Measurements from ENCODE around the gene EXOC4.
"Not testable (repeated sequence)": the region's sequence is repeated elsewhere in the genome, so short reads cannot be mapped to it uniquely, and the experiment has no call there.

EXOC4 gene

GRCh38 chr7:133315332-133316040 is 62.6 kb downstream of the EXOC4 start:
- no peak for DNase-seq (ENCODE audit: low read depth in 2 of 2)

GRCh38 chr7:133319842-133320241 is 67.0 kb downstream of the EXOC4 start:
- no peak for DNase-seq (ENCODE audit: low read depth in 2 of 2)

GRCh38 chr7:133320891-133321290 is 68.0 kb downstream of the EXOC4 start:
- DNase-seq (ENCODE audit: low read depth in 2 of 2): no peak

- DNase-seq (ENCODE audit: low read depth in 2 of 2): not testable (repeated sequence)
Observed at GRCh38 chr7:133321366-133321765, 68.5 kb downstream of the EXOC4 start.

- DNase-seq (ENCODE audit: low read depth in 2 of 2): not testable (repeated sequence)
Observed at GRCh38 chr7:133326745-133327144, 73.9 kb downstream of the EXOC4 start.

- DNase-seq (ENCODE audit: low read depth in 2 of 2): not testable (repeated sequence)
Observed at GRCh38 chr7:133328021-133328420, 75.1 kb downstream of the EXOC4 start.

- DNase-seq (ENCODE audit: low read depth in 2 of 2): no peak
Observed at GRCh38 chr7:133330085-133330484, 77.2 kb downstream of the EXOC4 start.

GRCh38 chr7:133331861-133332260 is 79.0 kb downstream of the EXOC4 start:
- DNase-seq (ENCODE audit: low read depth in 2 of 2): no peak

- no peak for DNase-seq (ENCODE audit: low read depth in 2 of 2)
Observed at GRCh38 chr7:133339772-133340171, 86.9 kb downstream of the EXOC4 start.

- no peak for DNase-seq (ENCODE audit: low read depth in 2 of 2)
Observed at GRCh38 chr7:133344275-133344674, 91.4 kb downstream of the EXOC4 start.

- no peak for DNase-seq (ENCODE audit: low read depth in 2 of 2)
Observed at GRCh38 chr7:133345690-133346421, 93.0 kb downstream of the EXOC4 start.

GRCh38 chr7:133348250-133348649 is 95.4 kb downstream of the EXOC4 start:
- no peak for DNase-seq (ENCODE audit: low read depth in 2 of 2)

- no peak for DNase-seq (ENCODE audit: low read depth in 2 of 2)
Observed at GRCh38 chr7:133349101-133349500, 96.2 kb downstream of the EXOC4 start.

GRCh38 chr7:133352430-133352829 is 99.6 kb downstream of the EXOC4 start:
- DNase-seq (ENCODE audit: low read depth in 2 of 2): no peak

- DNase-seq (ENCODE audit: low read depth in 2 of 2): no peak
Observed at GRCh38 chr7:133353775-133354174, 100.9 kb downstream of the EXOC4 start.

GRCh38 chr7:133354546-133355324 is 101.9 kb downstream of the EXOC4 start:
- no peak for DNase-seq (ENCODE audit: low read depth in 2 of 2)

GRCh38 chr7:133355325-133355708 is 102.4 kb downstream of the EXOC4 start:
- DNase-seq (ENCODE audit: low read depth in 2 of 2): no peak

- DNase-seq (ENCODE audit: low read depth in 2 of 2): no peak
Observed at GRCh38 chr7:133355822-133356221, 102.9 kb downstream of the EXOC4 start.

- no peak for DNase-seq (ENCODE audit: low read depth in 2 of 2)
Observed at GRCh38 chr7:133358708-133359107, 105.8 kb downstream of the EXOC4 start.

GRCh38 chr7:133359449-133359848 is 106.6 kb downstream of the EXOC4 start:
- no peak for DNase-seq (ENCODE audit: low read depth in 2 of 2)

GRCh38 chr7:133360201-133360600 is 107.3 kb downstream of the EXOC4 start:
- no peak for DNase-seq (ENCODE audit: low read depth in 2 of 2)

- no peak for DNase-seq (ENCODE audit: low read depth in 2 of 2)
Observed at GRCh38 chr7:133361806-133362205, 108.9 kb downstream of the EXOC4 start.
